Glutamatergic neuron (in vitro differentiated cells): ENCODE measurements around the gene CLIC3. TPM values are rescaled to one million over a fixed set of nuclear protein-coding genes. Genes with fewer than 3 reads are reported as not detected.

Experiments used
- DNase-seq: peaks from one replicate; pipeline ENCODE4 v3.0.0; 2022
- H3K27ac Mint-ChIP-seq: one replicate; pipeline ENCODE4 v1.8.0; 2020; ENCODE audit warnings: mild to moderate bottlenecking, mixed read lengths, inconsistent platforms; ENCODE audit not compliant: unreplicated experiment
- H3K27me3 Mint-ChIP-seq: one replicate; pipeline ENCODE4 v1.8.0; 2020; ENCODE audit warnings: mild to moderate bottlenecking, moderate library complexity, mixed read lengths, inconsistent platforms; ENCODE audit not compliant: unreplicated experiment
- H3K36me3 Mint-ChIP-seq: one replicate; pipeline ENCODE4 v1.8.0; 2020; ENCODE audit warnings: mild to moderate bottlenecking, mixed read lengths, inconsistent platforms; ENCODE audit not compliant: unreplicated experiment
- H3K4me1 Mint-ChIP-seq: one replicate; pipeline ENCODE4 v1.8.0; 2020; ENCODE audit warnings: mild to moderate bottlenecking, low read depth, mixed read lengths, inconsistent platforms; ENCODE audit not compliant: unreplicated experiment
- H3K4me3 Mint-ChIP-seq: one replicate; pipeline ENCODE4 v1.8.0; 2020; ENCODE audit warnings: mild to moderate bottlenecking, mixed read lengths, inconsistent platforms; ENCODE audit not compliant: unreplicated experiment
- H3K9me3 Mint-ChIP-seq: one replicate; pipeline ENCODE4 v1.8.0; 2020; ENCODE audit warnings: mild to moderate bottlenecking, moderate library complexity, mixed read lengths, inconsistent platforms; ENCODE audit not compliant: unreplicated experiment
- total RNA-seq: library from RNA; stranded (reverse); fragmentation: NEBNext Ultra II Directional; extraction: Animal tissue kit (Norgen Biotek cat#: 25700); gene quantifications from one replicate; pipeline ENCODE4 v1.2.1, GENCODE V29; 2021; ENCODE audit not compliant: unreplicated experiment
- TF ChIP-seq, protein P1 (sequence below): fragments of 200-600 bp; sonication (generic); IDR thresholded peaks from one replicate; pipeline ENCODE4 v1.5.0; 2021; ENCODE audit not compliant: partially characterized antibody, unreplicated experiment

CLIC3 gene
- total RNA-seq, 1 donor from 2014 or later = not detected

DNA sequence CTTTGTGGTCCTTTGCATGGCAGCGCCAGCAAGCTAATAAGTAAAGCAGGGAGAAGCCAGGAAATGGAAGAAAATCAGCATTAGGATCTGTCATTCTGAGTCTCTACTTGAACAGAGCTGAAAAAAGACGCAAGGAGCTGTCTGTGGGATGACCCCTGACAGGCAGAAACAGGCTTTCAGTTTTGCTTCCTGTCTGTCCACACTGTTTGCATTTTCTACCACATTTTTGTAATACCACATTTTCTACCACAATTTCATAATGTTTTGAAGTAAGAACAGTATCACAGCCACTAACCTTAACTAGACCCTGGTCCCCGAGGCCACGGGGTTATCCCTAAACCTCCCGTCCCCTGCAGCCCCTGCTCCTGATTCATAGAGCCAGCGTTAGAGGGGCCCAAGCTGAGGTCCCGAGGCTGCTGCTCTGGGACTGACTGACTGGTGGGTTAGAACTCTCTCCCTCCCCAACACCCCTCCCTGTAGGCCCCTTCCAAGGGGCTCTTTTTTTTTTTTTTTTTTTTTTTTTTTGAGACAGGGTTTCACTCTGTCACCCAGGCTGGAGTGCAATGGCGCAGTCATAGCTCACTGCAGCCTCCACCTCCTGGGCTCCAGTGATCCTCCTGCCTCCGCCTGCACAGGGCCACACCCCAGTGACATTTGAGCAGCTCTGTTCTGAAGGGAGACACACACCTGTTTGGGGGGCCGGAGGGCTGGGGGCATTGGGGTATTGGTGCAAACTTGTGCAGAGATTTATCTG lies 4.0 kb upstream of the CLIC3 start:
- TF ChIP-seq, protein P1, sequence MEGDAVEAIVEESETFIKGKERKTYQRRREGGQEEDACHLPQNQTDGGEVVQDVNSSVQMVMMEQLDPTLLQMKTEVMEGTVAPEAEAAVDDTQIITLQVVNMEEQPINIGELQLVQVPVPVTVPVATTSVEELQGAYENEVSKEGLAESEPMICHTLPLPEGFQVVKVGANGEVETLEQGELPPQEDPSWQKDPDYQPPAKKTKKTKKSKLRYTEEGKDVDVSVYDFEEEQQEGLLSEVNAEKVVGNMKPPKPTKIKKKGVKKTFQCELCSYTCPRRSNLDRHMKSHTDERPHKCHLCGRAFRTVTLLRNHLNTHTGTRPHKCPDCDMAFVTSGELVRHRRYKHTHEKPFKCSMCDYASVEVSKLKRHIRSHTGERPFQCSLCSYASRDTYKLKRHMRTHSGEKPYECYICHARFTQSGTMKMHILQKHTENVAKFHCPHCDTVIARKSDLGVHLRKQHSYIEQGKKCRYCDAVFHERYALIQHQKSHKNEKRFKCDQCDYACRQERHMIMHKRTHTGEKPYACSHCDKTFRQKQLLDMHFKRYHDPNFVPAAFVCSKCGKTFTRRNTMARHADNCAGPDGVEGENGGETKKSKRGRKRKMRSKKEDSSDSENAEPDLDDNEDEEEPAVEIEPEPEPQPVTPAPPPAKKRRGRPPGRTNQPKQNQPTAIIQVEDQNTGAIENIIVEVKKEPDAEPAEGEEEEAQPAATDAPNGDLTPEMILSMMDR = no peak
- Mint-ChIP-seq H3K4me1 (no peaks in the 10 kb centered on the region), H3K9me3 (peaks cover 7% of the 10 kb centered on the region), H3K27ac (no peak overlapping the region), H3K36me3 (no peaks in the 10 kb centered on the region), H3K27me3 (peaks cover 3% of the 10 kb centered on the region), H3K4me3 (no peak overlapping the region)
- DNase-seq = no peak

DNA sequence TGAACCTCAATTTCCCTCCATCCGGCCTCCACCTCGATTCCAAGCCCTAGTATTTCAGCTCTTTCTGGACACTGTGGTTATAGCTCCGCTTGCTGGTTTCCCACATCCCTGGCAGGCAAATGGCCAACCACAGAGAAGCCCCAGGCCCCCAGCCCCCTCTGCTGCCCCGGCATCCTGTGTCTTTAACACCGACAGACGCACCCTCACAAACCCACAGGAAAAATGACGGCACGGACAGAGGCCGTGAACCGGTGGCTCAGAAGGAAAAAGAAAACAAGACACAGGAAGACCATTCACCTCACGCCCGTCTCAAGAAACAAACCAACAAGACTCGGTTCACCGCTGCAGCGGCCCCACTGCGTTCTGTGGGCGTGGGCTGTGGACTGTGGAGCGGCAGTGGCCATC lies 1.5 kb upstream of the CLIC3 start:
- DNase-seq = no peak
- TF ChIP-seq, protein P1 = no peak
- Mint-ChIP-seq H3K9me3 (peaks cover 5% of the 10 kb centered on the region), H3K36me3 (no peaks in the 10 kb centered on the region), H3K4me3 (no peak overlapping the region), H3K27me3 (peaks cover 3% of the 10 kb centered on the region), H3K27ac (no peak overlapping the region), H3K4me1 (peaks cover 6% of the 10 kb centered on the region)

DNA sequence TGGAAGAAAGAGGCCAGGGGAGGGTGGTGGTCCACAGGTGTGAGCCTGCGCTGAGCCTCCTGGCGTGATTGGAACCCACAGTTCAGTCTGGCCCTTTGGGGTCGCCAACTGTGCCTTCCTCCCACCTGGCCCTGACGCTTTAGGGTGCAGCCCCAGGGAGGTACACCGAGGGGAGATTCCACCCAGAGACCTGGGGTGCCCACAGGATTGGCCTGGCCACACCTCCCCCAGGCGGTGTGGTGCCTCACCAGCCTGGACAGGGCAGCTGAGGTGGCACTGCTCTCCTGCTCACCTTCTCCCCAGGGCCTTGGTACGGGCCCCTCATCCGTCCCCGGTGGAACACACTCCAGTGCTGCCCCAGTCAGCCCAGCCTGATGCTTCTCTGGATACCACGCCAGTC lies 1.0 kb upstream of the CLIC3 start:
- no peak overlapping the region for H3K27ac Mint-ChIP-seq
- no peak overlapping the region for H3K4me3 Mint-ChIP-seq
- H3K9me3 Mint-ChIP-seq = peaks cover 5% of the 10 kb centered on the region
- H3K4me1 Mint-ChIP-seq = peaks cover 6% of the 10 kb centered on the region
- no peak for DNase-seq
- TF ChIP-seq, protein P1 = no peak
- peaks cover 3% of the 10 kb centered on the region for H3K27me3 Mint-ChIP-seq
- H3K36me3 Mint-ChIP-seq = no peaks in the 10 kb centered on the region

DNA sequence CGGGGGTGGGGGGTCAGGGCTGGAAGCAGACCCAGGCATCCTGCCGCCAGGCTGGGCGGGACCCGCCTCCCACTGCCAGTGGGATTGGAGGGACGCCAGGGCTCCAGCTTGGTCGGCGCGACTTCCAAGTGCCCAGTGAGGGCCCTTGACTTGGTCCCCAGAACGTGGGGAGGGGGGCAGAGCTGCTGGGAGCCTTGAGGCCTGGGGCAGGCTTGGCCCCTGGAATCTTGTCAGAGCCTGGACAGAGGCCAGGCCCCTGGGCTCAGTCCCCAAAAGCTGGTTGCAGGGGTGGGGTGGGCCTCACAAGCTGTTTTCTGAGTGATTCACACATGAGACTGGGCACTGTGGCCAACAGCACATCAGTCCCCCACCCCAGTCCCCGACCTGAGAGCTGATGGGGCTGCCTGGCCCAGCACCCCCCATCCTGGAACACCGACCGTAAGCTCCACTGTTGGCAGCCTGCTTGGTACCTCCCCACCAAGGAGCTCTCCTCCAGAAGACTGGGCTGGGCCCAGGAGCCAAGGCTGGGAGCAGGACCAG lies 526 bp downstream of the CLIC3 start:
- DNase-seq = no peak
- TF ChIP-seq, protein P1 = no peak
- H3K36me3 Mint-ChIP-seq = peaks cover under 1% of the 10 kb centered on the region

DNA sequence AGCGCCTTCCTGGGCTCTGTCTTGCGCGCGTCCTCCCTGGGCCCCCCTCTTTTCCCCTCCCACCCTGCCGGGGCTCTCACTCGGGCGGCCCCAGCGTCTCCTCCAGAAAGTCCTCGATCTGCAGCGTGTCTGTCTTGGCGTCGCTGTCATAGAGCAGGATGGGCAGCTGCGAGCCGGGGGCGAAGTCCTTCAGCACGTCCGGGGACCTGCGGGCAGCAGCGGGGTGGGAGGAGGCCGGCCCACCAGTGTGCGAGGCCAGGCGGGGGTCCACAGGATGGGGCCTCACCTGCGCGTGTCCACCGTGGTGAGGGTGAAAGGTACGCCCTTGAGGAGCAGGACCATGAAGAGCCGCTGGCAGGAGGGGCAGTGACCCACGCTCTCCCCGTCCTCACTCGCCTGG lies 1.0 kb downstream of the CLIC3 start:
- TF ChIP-seq, protein P1 = no peak
- Mint-ChIP-seq H3K27me3 (peaks cover 13% of the 10 kb centered on the region), H3K4me1 (peaks cover 8% of the 10 kb centered on the region), H3K9me3 (peaks cover 8% of the 10 kb centered on the region), H3K36me3 (peaks cover 5% of the 10 kb centered on the region), H3K27ac (no peak overlapping the region), H3K4me3 (no peak overlapping the region)
- no peak for DNase-seq

More for the DNA sequence above, 526 bp downstream of the CLIC3 start:
- peaks cover 8% of the 10 kb centered on the region for H3K27me3 Mint-ChIP-seq
- H3K4me1 Mint-ChIP-seq = peaks cover 6% of the 10 kb centered on the region
- H3K9me3 Mint-ChIP-seq = peaks cover 5% of the 10 kb centered on the region
- no peak overlapping the region for H3K4me3 Mint-ChIP-seq
- no peak overlapping the region for H3K27ac Mint-ChIP-seq
